Metanephros (tissue), 2 donors: ENCODE measurements around the gene HSD17B7. TPM values are rescaled to one million over a fixed set of nuclear protein-coding genes. Genes with fewer than 3 reads are reported as not detected.

Experiments used
- small RNA-seq: library from RNA; depleted of rRNA; stranded (forward); fragments of <200 nt; gene quantifications from one replicate; pipeline ENCODE3, GENCODE V24; 2014; ENCODE audit warnings: low replicate concordance
- total RNA-seq: library from RNA; depleted of rRNA; stranded (reverse); fragments of >200 nt; gene quantifications from one replicate; pipeline ENCODE4 v1.2.3, GENCODE V29; 2014

Gene HSD17B7
- total RNA-seq = 18.5 TPM

GRCh38 chr1:162790303-162790984, at the start of gene HSD17B7:
Gene HSD17B7 (plus strand): TSS chr1:162790702. CDS start chr1:162790801, 99 bp downstream.

GRCh38 chr1:162861101-162861500, 70.6 kb downstream of the HSD17B7 start, which contains the start of gene CCDC190:
Gene CCDC190 (minus strand): TSS chr1:162861175. CDS start chr1:162859646, 1,529 bp downstream.

Small RNA genes within 50 kb of the gene (small RNA-seq; reads per million reads assigned to genes)
- gene RN7SL861P = not detected

Other genes starting within 250 kb of the HSD17B7 start
- 27.8 TPM for gene UAP1, start 229.0 kb upstream of the HSD17B7 start, total RNA-seq
- 42.5 TPM for gene DDR2, start 158.2 kb upstream of the HSD17B7 start, total RNA-seq
- 1.1 TPM for gene CCDC190, start 70.5 kb downstream of the HSD17B7 start, total RNA-seq